Activated CD4-positive, alpha-beta T cell treated with anti-CD3 and anti-CD28 coated beads for 1 hour (primary cell): ENCODE results near the gene CCN5.

Source experiments
- DNase-seq: peaks from one replicate; pipeline ENCODE4 v3.0.0-alpha.2; 2020

CCN5 gene

GRCh38 chr20:44717986-44718385, 2.8 kb downstream of the CCN5 start:
- no peak for DNase-seq

GRCh38 chr20:44719841-44720240, 4.7 kb downstream of the CCN5 start:
- no peak for DNase-seq

GRCh38 chr20:44720621-44720996, 5.4 kb downstream of the CCN5 start:
- no peak for DNase-seq

- DNase-seq, result no peak
Observed at GRCh38 chr20:44720997-44721784, 6.0 kb downstream of the CCN5 start.

GRCh38 chr20:44721785-44722054, 6.6 kb downstream of the CCN5 start:
- no peak for DNase-seq

GRCh38 chr20:44722990-44723389, 7.8 kb downstream of the CCN5 start:
- no peak for DNase-seq

GRCh38 chr20:44723391-44723790, 8.2 kb downstream of the CCN5 start:
- DNase-seq, result no peak

GRCh38 chr20:44723798-44724362, 8.7 kb downstream of the CCN5 start:
- DNase-seq, result no peak

- no peak for DNase-seq
Observed at GRCh38 chr20:44724423-44725091, 9.4 kb downstream of the CCN5 start.

- DNase-seq, result no peak
Observed at GRCh38 chr20:44725837-44726236, 10.7 kb downstream of the CCN5 start.

GRCh38 chr20:44727039-44727438, 11.9 kb downstream of the CCN5 start:
- no peak for DNase-seq

GRCh38 chr20:44727651-44728050, 12.5 kb downstream of the CCN5 start:
- DNase-seq, result no peak

GRCh38 chr20:44728801-44729443, 13.8 kb downstream of the CCN5 start:
- DNase-seq, result no peak

GRCh38 chr20:44730441-44730840, 15.3 kb downstream of the CCN5 start:
- no peak for DNase-seq

GRCh38 chr20:44731657-44732056, 16.5 kb downstream of the CCN5 start:
- no peak for DNase-seq

- DNase-seq, result no peak
Observed at GRCh38 chr20:44732327-44732726, 17.2 kb downstream of the CCN5 start.

GRCh38 chr20:44733341-44734069, 18.3 kb downstream of the CCN5 start:
- peak; percentile 34 for DNase-seq

- no peak for DNase-seq
Observed at GRCh38 chr20:44734938-44735337, 19.8 kb downstream of the CCN5 start.

- no peak for DNase-seq
Observed at GRCh38 chr20:44735816-44736169, 20.6 kb downstream of the CCN5 start.

- no peak for DNase-seq
Observed at GRCh38 chr20:44736170-44737021, 21.2 kb downstream of the CCN5 start.

GRCh38 chr20:44737116-44737515, 21.9 kb downstream of the CCN5 start:
- DNase-seq, result no peak

GRCh38 chr20:44738813-44739477, 23.8 kb downstream of the CCN5 start:
- DNase-seq, result no peak
